ENCODE results near the gene GLP2R. TPM values are rescaled to one million over a fixed set of nuclear protein-coding genes. Genes with fewer than 3 reads are reported as not detected.

GLP2R gene
- total and polyA plus RNA-seq, 2 of the 8 experiments (the other 6 are each of a cell fraction or from before 2014, with no cell fraction given) = not detected

GRCh38 chr17:9843152-9844010 is 17.7 kb downstream of the GLP2R start:
- DNase-seq (ENCODE audit: low read depth in 1 of 2, low spot score in 2 of 2) (no peak), FAIRE-seq (no peak)
- no peak overlapping the region for H2BK120ac ChIP-seq (replicated peaks; ENCODE audit: low read depth, low read length)
- H3K4me2 ChIP-seq (ENCODE audit: insufficient read depth in 1 of 2, low read depth in 2 of 2, low read length in 2 of 2) = no peak overlapping the region
- no peak overlapping the region for H4K8ac ChIP-seq (ENCODE audit: extremely low read depth, insufficient read depth, low read length)
- TF ChIP-seq GABPA (IDR thresholded peaks at IDR 0.05; ENCODE audit: borderline replicate concordance, insufficient read depth, low read length) (no peak), SRF (IDR thresholded peaks at IDR 0.05; ENCODE audit: low read depth, low read length) (no peak), RAD21 (IDR thresholded peaks at IDR 0.05 in 1 of 2, conservative IDR thresholded peaks at IDR 0.05 in 1 of 2; ENCODE audit: low read depth in 2 of 2, low read length in 2 of 2) (no peak)
- no peaks in the 10 kb centered on the region for H3K79me2 ChIP-seq (ENCODE audit: control insufficient read depth in 1 of 2, insufficient read depth in 2 of 2, low read length in 2 of 2)
- H3K79me1 ChIP-seq (ENCODE audit: low read depth, low read length) = no peaks in the 10 kb centered on the region
- H3K9ac ChIP-seq (replicated peaks in 1 of 4; ENCODE audit: extremely low read depth in 1 of 4, low read depth in 3 of 4, low read length in 3 of 4) = no peak overlapping the region
- peaks cover 0 to 4% (median under 1%) of the 10 kb centered on the region in 4 experiments; a peak in 1 of 7 replicates for H3K4me1 ChIP-seq (replicated peaks in 1 of 4; ENCODE audit: control insufficient read depth in 3 of 4, insufficient read depth in 4 of 4, low read length in 3 of 4)
- 87% methylated on average over 14 of the region's 14 CpGs; no CpG with 5 or more reads in 1 of the 2 experiments for WGBS, 2 experiments (ENCODE audit: extremely low coverage in 1 of 2, insufficient coverage in 1 of 2, insufficient read length in 1 of 2, insufficient replicate concordance in 2 of 2, low coverage in 1 of 2, low lambda C conversion rate in 2 of 2, missing lambda C conversion rate in 1 of 2)
- H2BK5ac ChIP-seq (ENCODE audit: low read depth, low read length) = no peak overlapping the region
- H3K23ac ChIP-seq (ENCODE audit: insufficient read length) = no peak overlapping the region
- H3K56ac ChIP-seq (replicated peaks; ENCODE audit: insufficient read length, low read depth, low read length) = no peak overlapping the region
- no peak overlapping the region for H3K27ac ChIP-seq (ENCODE audit: low read depth, low read length)
- no peak overlapping the region for H2BK20ac ChIP-seq (ENCODE audit: low read length)
- H2AFZ ChIP-seq (ENCODE audit: low read length) = no peak overlapping the region
- H2AK5ac ChIP-seq (ENCODE audit: low read depth, low read length) = no peak overlapping the region
- H4K91ac ChIP-seq (replicated peaks; ENCODE audit: insufficient read length, low read length) = no peak overlapping the region
- ChIA-PET POLR2A (ENCODE audit: partially characterized antibody) (no interaction called here), CTCF (ENCODE audit: partially characterized antibody) (interaction anchor here (0.6 to 0.8 kb wide), 2 partner anchors 46 to 115 kb away, joined by 3 read pairs; no protein-coding TSS in a partner anchor)
- no peaks in the 10 kb centered on the region; a peak in 1 of 8 replicates for H3K36me3 ChIP-seq (ENCODE audit: control insufficient read depth in 2 of 4, insufficient read depth in 4 of 4, low read length in 3 of 4)
- H3K18ac ChIP-seq (ENCODE audit: extremely low read depth, low read length) = no peak overlapping the region
- no peak overlapping the region for H4K5ac ChIP-seq (ENCODE audit: insufficient read length, low read depth, low read length)
- H2BK15ac ChIP-seq (ENCODE audit: low read length) = no peak overlapping the region
- H3K9me3 ChIP-seq (ENCODE audit: insufficient read depth in 2 of 2, low read depth in 1 of 2, low read length in 1 of 2) = no peaks in the 10 kb centered on the region
- H3K4ac ChIP-seq (replicated peaks; ENCODE audit: insufficient read length, low read depth, low read length) = no peak overlapping the region
- H3K4me3 ChIP-seq (ENCODE audit: extremely low read depth in 1 of 4, insufficient read depth in 2 of 4, low read depth in 3 of 4, low read length in 4 of 4) = no peak overlapping the region
- H3K23me2 ChIP-seq (ENCODE audit: low read depth, low read length) = no peaks in the 10 kb centered on the region; the same call in 1 of the 2 replicates
- no peak overlapping the region for H3K14ac ChIP-seq (ENCODE audit: insufficient read length)
- H3K27me3 ChIP-seq (replicated peaks in 1 of 4; ENCODE audit: control insufficient read depth in 3 of 4, extremely low read depth in 1 of 4, insufficient read depth in 3 of 4, low read length in 3 of 4) = no peaks in the 10 kb centered on the region
- H2BK12ac ChIP-seq (ENCODE audit: low read depth, low read length) = no peak overlapping the region
- H4K20me1 ChIP-seq (replicated peaks in 1 of 2; ENCODE audit: control insufficient read depth in 1 of 2, insufficient read depth in 2 of 2, low read length in 2 of 2) = no peaks in the 10 kb centered on the region

All from H1 (cell line).